Left forelimb (tissue), 1 donor: ENCODE results near the gene UFD1.
"Not testable (repeated sequence)": the region's sequence is repeated elsewhere in the genome, so short reads cannot be mapped to it uniquely, and the experiment has no call there.

Experiments used
- DNase-seq: peaks from one replicate; pipeline ENCODE4 v3.0.0-alpha.2; 2018; ENCODE audit warnings: low spot score

The UFD1 gene

GRCh38 chr22:19448739-19449421, 30.1 kb downstream of the UFD1 start:
- no peak for DNase-seq

GRCh38 chr22:19448076-19448607, 30.9 kb downstream of the UFD1 start:
- no peak for DNase-seq

- peak; percentile 92 for DNase-seq
Measured at GRCh38 chr22:19447330-19448075, 31.5 kb downstream of the UFD1 start, which contains the start of gene C22orf39. Gene C22orf39, minus strand, starts transcription at chr22:19447711. Its CDS starts 23 bp downstream, at chr22:19447688.

- DNase-seq = no peak
Measured at GRCh38 chr22:19446603-19447329, 32.2 kb downstream of the UFD1 start.

GRCh38 chr22:19445279-19445982, 33.6 kb downstream of the UFD1 start:
- not testable (repeated sequence) for DNase-seq

GRCh38 chr22:19443544-19444211, 35.3 kb downstream of the UFD1 start:
- DNase-seq = no peak

- no peak for DNase-seq
Measured at GRCh38 chr22:19442166-19442565, 36.8 kb downstream of the UFD1 start.

- DNase-seq = no peak
Measured at GRCh38 chr22:19440411-19441195, 38.4 kb downstream of the UFD1 start.

- no peak for DNase-seq
Measured at GRCh38 chr22:19438298-19438697, 40.7 kb downstream of the UFD1 start.

- DNase-seq = not testable (repeated sequence)
Measured at GRCh38 chr22:19436444-19437161, 42.4 kb downstream of the UFD1 start.

GRCh38 chr22:19434829-19435580, 44.0 kb downstream of the UFD1 start:
- no peak for DNase-seq

- DNase-seq = no peak
Measured at GRCh38 chr22:19434401-19434800, 44.6 kb downstream of the UFD1 start.

- DNase-seq = peak; percentile 98
Measured at GRCh38 chr22:19432133-19432851, 46.7 kb downstream of the UFD1 start, which contains the start of gene MRPL40. Gene MRPL40, plus strand, starts transcription at chr22:19432545. Its CDS starts 10 bp downstream, at chr22:19432555.

GRCh38 chr22:19431649-19432132, 47.3 kb downstream of the UFD1 start, which contains the start of gene HIRA:
Gene HIRA, minus strand, starts transcription at chr22:19431733. Its CDS starts 257 bp downstream, at chr22:19431476.
- peak; percentile 89 for DNase-seq

- no peak for DNase-seq
Measured at GRCh38 chr22:19430890-19431541, 48.0 kb downstream of the UFD1 start.

- DNase-seq = no peak
Measured at GRCh38 chr22:19429950-19430889, 48.8 kb downstream of the UFD1 start.
